H1 (cell line): Measurements from ENCODE around the gene B4GALNT1.

ENCODE experiments used
- ATF3 ChIP-seq: IDR thresholded peaks from 2 replicates; pipeline ENCODE4 v1.6.1; 2011; ENCODE audit warnings: low read depth, mild to moderate bottlenecking, low read length; ENCODE audit not compliant: insufficient read depth
- BACH1 ChIP-seq: IDR thresholded peaks from 2 replicates; pipeline ENCODE4 v1.6.1; 2012; ENCODE audit warnings: low read length, improper control_type of control experiment
- BRCA1 ChIP-seq: IDR thresholded peaks from 2 replicates; pipeline ENCODE4 v1.6.1; 2012; ENCODE audit warnings: low read depth, low read length, improper control_type of control experiment
- CTCF ChIP-seq, 3 experiments: IDR thresholded peaks; 1 replicate in 2 of 3; 2 replicates in 1 of 3; pipeline versions ENCODE4 v1.5.1 to v1.6.1; 2011; ENCODE audit warnings: low read length in 3 of 3, mild to moderate bottlenecking in 3 of 3, inconsistent platforms in 2 of 3, low read depth in 1 of 3, moderate library complexity in 1 of 3; ENCODE audit not compliant: insufficient read depth in 1 of 3; ENCODE audit errors: control extremely low read depth in 1 of 3
- MAFK ChIP-seq: IDR thresholded peaks from 2 replicates; pipeline ENCODE4 v1.6.1; 2012; ENCODE audit warnings: low read depth, mild to moderate bottlenecking, improper control_type of control experiment, low read length
- POLR2A ChIP-seq, 2 experiments: IDR thresholded peaks; 1 replicate in 1 of 2; 2 replicates in 1 of 2; pipeline ENCODE4 v1.6.1; 2011; ENCODE audit warnings: low read depth in 2 of 2, low read length in 2 of 2, mild to moderate bottlenecking in 2 of 2; ENCODE audit errors: control extremely low read depth in 1 of 2
- SIX5 ChIP-seq: IDR thresholded peaks from 2 replicates; pipeline ENCODE4 v1.6.1; 2011; ENCODE audit warnings: mild to moderate bottlenecking, low read depth, low read length
- YY1 ChIP-seq: IDR thresholded peaks from 2 replicates; pipeline ENCODE4 v1.6.1; 2011; ENCODE audit warnings: low read depth, mild to moderate bottlenecking, low read length
- ZNF274 ChIP-seq: IDR thresholded peaks from 2 replicates; pipeline ENCODE4 v1.7.0; 2012; ENCODE audit warnings: low read length, borderline replicate concordance; ENCODE audit errors: extremely low read depth

- no peak for TF ChIP-seq CTCF (IDR thresholded peaks at IDR 0.05; ENCODE audit: control extremely low read depth in 1 of 3, insufficient read depth in 1 of 3, low read depth in 1 of 3, low read length in 3 of 3)
- TF ChIP-seq ZNF274 = no peak
- no peak for TF ChIP-seq BRCA1
- no peak for TF ChIP-seq ATF3
- no peak for TF ChIP-seq MAFK
- no peak for TF ChIP-seq YY1
- no peak for TF ChIP-seq SIX5
- TF ChIP-seq BACH1 = no peak
- no peak for TF ChIP-seq POLR2A (IDR thresholded peaks at IDR 0.05; ENCODE audit: control extremely low read depth in 1 of 2, low read depth in 2 of 2, low read length in 2 of 2)
Observed at GRCh38 chr12:57585156-57585555, 47.8 kb downstream of the B4GALNT1 start.
